ENCODE measurements around the gene ROR2. TPM values are rescaled to one million over a fixed set of nuclear protein-coding genes. Genes with fewer than 3 reads are reported as not detected.
"Not testable (repeated sequence)": the region's sequence is repeated elsewhere in the genome, so short reads cannot be mapped to it uniquely, and the experiment has no call there.

The ROR2 gene
- 3.1 TPM for polyA plus RNA-seq (ENCODE audit: insufficient read length)

- peak; percentile 85 for DNase-seq
Measured at GRCh38 chr9:91949946-91950664, at the start of gene ROR2. Gene ROR2, minus strand, starts transcription at chr9:91950228.

- no peak for DNase-seq
Measured at GRCh38 chr9:91995000-91995655, 45.1 kb upstream of the ROR2 start.

- DNase-seq, result no peak
Measured at GRCh38 chr9:91994422-91994821, 44.4 kb upstream of the ROR2 start.

GRCh38 chr9:91992461-91993041 is 42.5 kb upstream of the ROR2 start:
- peak; percentile 38 for DNase-seq

- peak; percentile 64 for DNase-seq
Measured at GRCh38 chr9:91991721-91992341, 41.8 kb upstream of the ROR2 start.

- DNase-seq, result no peak
Measured at GRCh38 chr9:91986248-91986647, 36.2 kb upstream of the ROR2 start.

- no peak for DNase-seq
Measured at GRCh38 chr9:91985692-91986091, 35.7 kb upstream of the ROR2 start.

GRCh38 chr9:91978740-91979414 is 28.8 kb upstream of the ROR2 start:
- no peak for DNase-seq

GRCh38 chr9:91975254-91975653 is 25.2 kb upstream of the ROR2 start:
- DNase-seq, result not testable (repeated sequence)

- DNase-seq, result no peak
Measured at GRCh38 chr9:91972711-91973110, 22.7 kb upstream of the ROR2 start.

GRCh38 chr9:91972076-91972626 is 22.1 kb upstream of the ROR2 start:
- DNase-seq, result no peak

GRCh38 chr9:91967259-91967658 is 17.2 kb upstream of the ROR2 start:
- DNase-seq, result no peak

- no peak for DNase-seq
Measured at GRCh38 chr9:91966503-91966902, 16.5 kb upstream of the ROR2 start.

GRCh38 chr9:91963711-91964240 is 13.7 kb upstream of the ROR2 start:
- DNase-seq, result no peak

- DNase-seq, result no peak
Measured at GRCh38 chr9:91960367-91960766, 10.3 kb upstream of the ROR2 start.

- DNase-seq, result peak; percentile 77
Measured at GRCh38 chr9:91958174-91958573, 8.1 kb upstream of the ROR2 start.

- peak; percentile 61 for DNase-seq
Measured at GRCh38 chr9:91954841-91955471, 4.9 kb upstream of the ROR2 start.

- DNase-seq, result no peak
Measured at GRCh38 chr9:91953718-91954117, 3.7 kb upstream of the ROR2 start.

- no peak for DNase-seq
Measured at GRCh38 chr9:91951944-91952520, 2.0 kb upstream of the ROR2 start.

- no peak for DNase-seq
Measured at GRCh38 chr9:91949392-91949945, 559 bp downstream of the ROR2 start.

Measured in hindlimb muscle (tissue), 1 donor.